HEK293 (cell line): ENCODE data around the gene PMAIP1.

Experiments
- CTCF ChIA-PET: fragments of 350-600 bp; formaldehyde crosslinking; extraction: SDS; loops from one replicate; lab custom pipeline; 2021; ENCODE audit warnings: antibody characterized with exemption; lab: Yijun Ruan, JAX
- POLR2A ChIA-PET: fragments of 300-600 bp; formaldehyde crosslinking; extraction: SDS; loops from one replicate; lab custom pipeline; 2020; ENCODE audit warnings: antibody characterized with exemption, inconsistent platforms; lab: Yijun Ruan, JAX
- H3K27ac ChIP-seq: fragments of 200-500 bp; sonication (Bioruptor generic); 2 replicates; pipeline ENCODE4 v1.5.1; 2014; ENCODE audit warnings: low read depth, low read length, control low read depth, inconsistent platforms; ENCODE audit errors: extremely low read depth
- H3K36me3 ChIP-seq, 2 experiments: fragments of 200-500 bp in 1 of 2; sonication (Bioruptor generic) in 1 of 2; 1 replicate in 1 of 2; 2 replicates in 1 of 2; pipeline ENCODE4 v1.5.1; 2014 to 2017; ENCODE audit warnings: inconsistent platforms in 2 of 2, low read length in 2 of 2; ENCODE audit not compliant: control insufficient read depth in 2 of 2, insufficient read depth in 1 of 2
- H3K4me1 ChIP-seq: fragments of 200-500 bp; sonication (Bioruptor generic); 2 replicates; pipeline ENCODE4 v1.5.1; 2014; ENCODE audit warnings: mild to moderate bottlenecking, low read length, inconsistent platforms; ENCODE audit not compliant: control insufficient read depth, insufficient read depth
- H3K4me3 ChIP-seq: 2 replicates; pipeline ENCODE4 v1.5.1; 2011; ENCODE audit warnings: low read depth, mild to moderate bottlenecking, control low read depth, low read length, moderate library complexity
- H3K9me3 ChIP-seq: fragments of 200-500 bp; sonication (Bioruptor generic); 2 replicates; pipeline ENCODE4 v1.5.1; 2014; ENCODE audit warnings: low read depth, low read length, inconsistent platforms; ENCODE audit not compliant: control insufficient read depth, insufficient read depth
- BCL11B ChIP-seq: fragments of 450-650 bp; formaldehyde crosslinking; IDR thresholded peaks from 2 replicates; pipeline ENCODE4 v1.5.1; 2016; ENCODE audit warnings: low read depth, missing biosample characterization, missing genetic modification characterization
- EGR2 ChIP-seq: fragments of 450-650 bp; formaldehyde crosslinking; IDR thresholded peaks from 2 replicates; pipeline ENCODE4 v1.5.1; 2016; ENCODE audit warnings: low read depth, missing biosample characterization, missing genetic modification characterization
- HOXD13 ChIP-seq: sonication (generic); formaldehyde crosslinking; IDR thresholded peaks from 2 replicates; pipeline ENCODE4 v1.8.0; 2022; ENCODE audit warnings: missing genetic modification reagents, borderline replicate concordance
- KLF1 ChIP-seq: fragments of 450-650 bp; formaldehyde crosslinking; IDR thresholded peaks from 2 replicates; pipeline ENCODE4 v1.5.1; 2016; ENCODE audit warnings: missing biosample characterization, missing genetic modification characterization
- KLF9 ChIP-seq: fragments of 450-650 bp; formaldehyde crosslinking; IDR thresholded peaks from 2 replicates; pipeline ENCODE4 v1.5.1; 2016; ENCODE audit warnings: missing biosample characterization, missing genetic modification characterization, low read depth
- MZF1 ChIP-seq: fragments of 450-650 bp; formaldehyde crosslinking; IDR thresholded peaks from 2 replicates; pipeline ENCODE4 v1.5.1; 2017; ENCODE audit warnings: missing biosample characterization, missing genetic modification characterization, borderline replicate concordance
- REPIN1 ChIP-seq: fragments of 450-650 bp; formaldehyde crosslinking; IDR thresholded peaks from 2 replicates; pipeline ENCODE4 v1.5.1; 2017; ENCODE audit warnings: missing biosample characterization, missing genetic modification characterization, low read depth
- SCRT2 ChIP-seq: fragments of 450-650 bp; formaldehyde crosslinking; IDR thresholded peaks from 2 replicates; pipeline ENCODE4 v1.5.1; 2016; ENCODE audit warnings: missing biosample characterization, missing genetic modification characterization
- SP2 ChIP-seq: fragments of 450-650 bp; formaldehyde crosslinking; IDR thresholded peaks from 2 replicates; pipeline ENCODE4 v1.5.1; 2016; ENCODE audit warnings: missing biosample characterization, missing genetic modification characterization
- SP3 ChIP-seq: fragments of 450-650 bp; formaldehyde crosslinking; IDR thresholded peaks from 2 replicates; pipeline ENCODE4 v1.5.1; 2016; ENCODE audit warnings: missing biosample characterization, missing genetic modification characterization
- TRIM28 ChIP-seq: IDR thresholded peaks from 2 replicates; pipeline ENCODE4 v1.6.1; 2011; ENCODE audit warnings: low read length, control low read depth, borderline replicate concordance
- YY1 ChIP-seq: fragments of 450-650 bp; formaldehyde crosslinking; IDR thresholded peaks from 2 replicates; pipeline ENCODE4 v1.5.1; 2018; ENCODE audit warnings: missing biosample characterization, missing genetic modification characterization
- ZBTB1 ChIP-seq: fragments of 450-650 bp; formaldehyde crosslinking; IDR thresholded peaks from 2 replicates; pipeline ENCODE4 v1.5.1; 2016; ENCODE audit warnings: missing biosample characterization, missing genetic modification characterization
- ZFP37 ChIP-seq: fragments of 450-650 bp; formaldehyde crosslinking; IDR thresholded peaks from 2 replicates; pipeline ENCODE4 v1.5.1; 2016; ENCODE audit warnings: missing biosample characterization, missing genetic modification characterization
- ZNF341 ChIP-seq: fragments of 450-650 bp; formaldehyde crosslinking; IDR thresholded peaks from 2 replicates; pipeline ENCODE4; 2016; ENCODE audit warnings: low read depth, missing biosample characterization, missing genetic modification characterization
- ZNF354C ChIP-seq: fragments of 450-650 bp; formaldehyde crosslinking; IDR thresholded peaks from 2 replicates; pipeline ENCODE4 v1.5.1; 2016; ENCODE audit warnings: missing biosample characterization, missing genetic modification characterization, low read depth, borderline replicate concordance
- ZNF473 ChIP-seq: fragments of 450-650 bp; formaldehyde crosslinking; IDR thresholded peaks from 2 replicates; pipeline ENCODE4 v1.5.1; 2017; ENCODE audit warnings: missing biosample characterization, missing genetic modification characterization
- ZNF549 ChIP-seq: fragments of 450-650 bp; IDR thresholded peaks from 2 replicates; pipeline ENCODE4 v1.5.1; 2018; ENCODE audit warnings: missing biosample characterization, missing genetic modification characterization, mild to moderate bottlenecking, inconsistent platforms, moderate library complexity
- ZNF571 ChIP-seq: fragments of 450-650 bp; formaldehyde crosslinking; IDR thresholded peaks from 2 replicates; pipeline ENCODE4 v1.5.0; 2017; ENCODE audit warnings: missing biosample characterization, missing genetic modification characterization
- ZNF621 ChIP-seq: fragments of 450-650 bp; formaldehyde crosslinking; IDR thresholded peaks from 2 replicates; pipeline ENCODE4 v1.5.1; 2017; ENCODE audit warnings: missing biosample characterization, missing genetic modification characterization
- ZNF629 ChIP-seq: fragments of 450-650 bp; formaldehyde crosslinking; IDR thresholded peaks from 2 replicates; pipeline ENCODE4 v1.5.1; 2017; ENCODE audit warnings: missing biosample characterization, missing genetic modification characterization
- ZNF701 ChIP-seq: fragments of 450-650 bp; formaldehyde crosslinking; IDR thresholded peaks from 2 replicates; pipeline ENCODE4 v1.5.1; 2016; ENCODE audit warnings: missing biosample characterization, missing genetic modification characterization
- ZNF707 ChIP-seq: fragments of 450-650 bp; formaldehyde crosslinking; IDR thresholded peaks from 2 replicates; pipeline ENCODE4 v1.5.1; 2016; ENCODE audit warnings: missing biosample characterization, missing genetic modification characterization
- ZNF76 ChIP-seq: fragments of 450-650 bp; formaldehyde crosslinking; IDR thresholded peaks from 2 replicates; pipeline ENCODE4; 2016; ENCODE audit warnings: low read depth, missing biosample characterization, missing genetic modification characterization, borderline replicate concordance
- ZNF785 ChIP-seq: fragments of 450-650 bp; formaldehyde crosslinking; IDR thresholded peaks from 2 replicates; pipeline ENCODE4 v1.5.1; 2016; ENCODE audit warnings: missing biosample characterization, missing genetic modification characterization
- ZNF792 ChIP-seq: fragments of 450-650 bp; formaldehyde crosslinking; IDR thresholded peaks from 2 replicates; pipeline ENCODE4 v1.5.1; 2016; ENCODE audit warnings: missing biosample characterization, missing genetic modification characterization
- ZSCAN16 ChIP-seq: fragments of 450-650 bp; formaldehyde crosslinking; IDR thresholded peaks from 2 replicates; pipeline ENCODE4 v1.5.1; 2016; ENCODE audit warnings: missing biosample characterization, missing genetic modification characterization
- TF ChIP-seq, protein P1 (sequence below): fragments of 450-650 bp; formaldehyde crosslinking; IDR thresholded peaks from 2 replicates; pipeline ENCODE4 v1.5.1; 2016; ENCODE audit warnings: missing biosample characterization, missing genetic modification characterization
- TF ChIP-seq, protein P2 (sequence below): IDR thresholded peaks from 2 replicates; pipeline ENCODE4 v1.6.1; 2011; ENCODE audit warnings: mild to moderate bottlenecking, low read depth, low read length, borderline replicate concordance
- TF ChIP-seq, protein P3 (sequence below): fragments of 450-650 bp; formaldehyde crosslinking; IDR thresholded peaks from 2 replicates; pipeline ENCODE4; 2016; ENCODE audit warnings: missing biosample characterization, missing genetic modification characterization
- TF ChIP-seq, protein P4 (sequence below): fragments of 450-650 bp; formaldehyde crosslinking; IDR thresholded peaks from 2 replicates; pipeline ENCODE4 v1.5.1; 2016; ENCODE audit warnings: missing biosample characterization, missing genetic modification characterization

The PMAIP1 gene

DNA sequence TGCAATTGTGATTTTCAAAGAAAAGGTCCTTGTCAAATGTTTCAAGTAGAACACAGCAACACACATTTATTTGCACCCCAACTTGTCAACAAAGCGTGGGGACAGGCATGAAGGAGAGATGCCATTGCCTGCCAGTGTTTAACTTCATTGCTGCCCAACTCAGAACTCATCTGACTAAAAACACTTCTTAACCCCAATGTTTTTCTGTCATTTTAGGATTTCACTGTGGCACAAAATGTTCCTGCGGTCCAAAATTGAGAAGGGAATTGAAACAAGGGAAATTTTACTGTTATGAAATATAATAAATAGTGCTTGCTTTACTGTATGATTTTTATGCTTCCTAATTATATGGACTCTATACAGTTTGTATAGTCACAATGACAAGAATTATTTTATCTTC lies 45.7 kb downstream of the PMAIP1 start:
- CTCF ChIA-PET = interaction anchor here (1.2 kb wide), 1 partner anchor 9 kb away, joined by 4 read pairs; no protein-coding TSS in a partner anchor
- no peaks in the 10 kb centered on the region for H3K36me3 ChIP-seq
- POLR2A ChIA-PET = interaction anchor here (1.4 kb wide), 1 partner anchor 45 kb away, joined by 4 read pairs; the partner anchor contains the start of gene PMAIP1
- TF ChIP-seq TRIM28 (no peak), ZNF792 (tag by site-specific recombination) (no peak), ZNF701 (tag by site-specific recombination) (no peak), ZNF341 (no peak), SP3 (tag by site-specific recombination) (no peak), EGR2 (no peak), MZF1 (tag by site-specific recombination) (no peak), SCRT2 (tag by site-specific recombination) (no peak), ZNF571 (tag by site-specific recombination) (no peak), ZNF76 (tag by site-specific recombination) (no peak), KLF9 (tag by site-specific recombination) (no peak), YY1 (tag by site-specific recombination) (no peak), ZNF473 (tag by site-specific recombination) (no peak)
- TF ChIP-seq, protein P1, sequence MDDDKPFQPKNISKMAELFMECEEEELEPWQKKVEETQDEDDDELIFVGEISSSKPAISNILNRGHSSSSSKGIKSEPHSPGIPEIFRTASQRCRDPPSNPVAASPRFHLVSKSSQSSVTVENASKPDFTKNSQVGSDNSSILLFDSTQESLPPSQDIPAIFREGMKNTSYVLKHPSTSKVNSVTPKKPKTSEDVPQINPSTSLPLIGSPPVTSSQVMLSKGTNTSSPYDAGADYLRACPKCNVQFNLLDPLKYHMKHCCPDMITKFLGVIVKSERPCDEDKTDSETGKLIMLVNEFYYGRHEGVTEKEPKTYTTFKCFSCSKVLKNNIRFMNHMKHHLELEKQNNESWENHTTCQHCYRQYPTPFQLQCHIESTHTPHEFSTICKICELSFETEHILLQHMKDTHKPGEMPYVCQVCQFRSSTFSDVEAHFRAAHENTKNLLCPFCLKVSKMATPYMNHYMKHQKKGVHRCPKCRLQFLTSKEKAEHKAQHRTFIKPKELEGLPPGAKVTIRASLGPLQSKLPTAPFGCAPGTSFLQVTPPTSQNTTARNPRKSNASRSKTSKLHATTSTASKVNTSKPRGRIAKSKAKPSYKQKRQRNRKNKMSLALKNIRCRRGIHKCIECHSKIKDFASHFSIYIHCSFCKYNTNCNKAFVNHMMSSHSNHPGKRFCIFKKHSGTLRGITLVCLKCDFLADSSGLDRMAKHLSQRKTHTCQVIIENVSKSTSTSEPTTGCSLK (tag by site-specific recombination) = no peak
- TF ChIP-seq, protein P2, sequence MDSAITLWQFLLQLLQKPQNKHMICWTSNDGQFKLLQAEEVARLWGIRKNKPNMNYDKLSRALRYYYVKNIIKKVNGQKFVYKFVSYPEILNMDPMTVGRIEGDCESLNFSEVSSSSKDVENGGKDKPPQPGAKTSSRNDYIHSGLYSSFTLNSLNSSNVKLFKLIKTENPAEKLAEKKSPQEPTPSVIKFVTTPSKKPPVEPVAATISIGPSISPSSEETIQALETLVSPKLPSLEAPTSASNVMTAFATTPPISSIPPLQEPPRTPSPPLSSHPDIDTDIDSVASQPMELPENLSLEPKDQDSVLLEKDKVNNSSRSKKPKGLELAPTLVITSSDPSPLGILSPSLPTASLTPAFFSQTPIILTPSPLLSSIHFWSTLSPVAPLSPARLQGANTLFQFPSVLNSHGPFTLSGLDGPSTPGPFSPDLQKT = no peak
- TF ChIP-seq, protein P3, sequence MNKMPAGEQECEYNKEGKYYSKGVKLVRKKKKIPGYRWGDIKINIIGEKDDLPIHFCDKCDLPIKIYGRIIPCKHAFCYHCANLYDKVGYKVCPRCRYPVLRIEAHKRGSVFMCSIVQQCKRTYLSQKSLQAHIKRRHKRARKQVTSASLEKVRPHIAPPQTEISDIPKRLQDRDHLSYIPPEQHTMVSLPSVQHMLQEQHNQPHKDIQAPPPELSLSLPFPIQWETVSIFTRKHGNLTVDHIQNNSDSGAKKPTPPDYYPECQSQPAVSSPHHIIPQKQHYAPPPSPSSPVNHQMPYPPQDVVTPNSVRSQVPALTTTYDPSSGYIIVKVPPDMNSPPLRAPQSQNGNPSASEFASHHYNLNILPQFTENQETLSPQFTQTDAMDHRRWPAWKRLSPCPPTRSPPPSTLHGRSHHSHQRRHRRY (tag by site-specific recombination) = no peak
- H3K4me3 ChIP-seq = no peak overlapping the region
- no peaks in the 10 kb centered on the region for H3K4me1 ChIP-seq
- no peaks in the 10 kb centered on the region for H3K9me3 ChIP-seq
- no peak overlapping the region for H3K27ac ChIP-seq

DNA sequence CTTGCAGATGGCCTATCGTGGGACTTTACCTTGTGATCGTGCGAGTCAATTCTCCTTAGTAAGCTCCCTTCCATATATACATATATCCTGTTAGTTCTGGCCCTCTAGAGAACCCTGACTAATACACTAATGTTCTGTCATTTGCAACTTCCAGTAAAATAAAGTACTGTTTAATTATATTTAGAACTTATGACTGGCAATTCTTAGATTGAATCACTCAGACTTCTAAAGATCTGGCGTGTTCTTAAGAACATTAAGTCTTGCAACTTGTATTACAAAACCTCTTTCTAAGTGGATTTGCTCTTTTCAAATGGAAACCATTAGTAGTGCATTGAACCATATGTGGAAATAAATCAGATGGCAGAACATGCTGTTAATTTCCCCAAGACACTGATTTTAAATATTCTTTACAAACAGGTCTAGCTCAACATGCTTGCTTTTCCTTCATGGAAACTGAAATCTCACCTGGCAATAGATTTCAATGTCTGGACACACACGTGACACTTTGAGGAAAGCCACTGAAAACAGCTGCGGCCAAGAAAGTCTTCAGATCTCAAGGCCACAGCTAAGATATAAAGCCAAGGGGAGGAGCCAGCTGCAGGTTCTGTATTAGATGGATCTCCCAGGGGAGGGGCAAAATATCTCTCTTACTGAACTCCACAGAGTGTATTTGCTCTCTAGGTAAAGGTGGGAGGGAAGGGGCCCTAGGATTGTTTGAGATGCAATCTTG lies 50.6 kb downstream of the PMAIP1 start:
- Histone ChIP-seq H3K9me3 (no peaks in the 10 kb centered on the region), H3K36me3 (no peaks in the 10 kb centered on the region), H3K27ac (no peak overlapping the region), H3K4me1 (peaks cover 5% of the 10 kb centered on the region), H3K4me3 (no peak overlapping the region)
- POLR2A ChIA-PET = interaction anchor here (1.6 kb wide), 1 partner anchor 50 kb away, joined by 5 read pairs; the partner anchor contains the start of gene PMAIP1
- CTCF ChIA-PET = interaction anchor here (0.7 kb wide), 1 partner anchor 51 kb away, joined by 3 read pairs; no protein-coding TSS in a partner anchor
- TF ChIP-seq KLF1 (tag by site-specific recombination) = no peak
- no peak for TF ChIP-seq ZNF629 (tag by site-specific recombination)
- TF ChIP-seq SP2 (tag by site-specific recombination) = no peak
- TF ChIP-seq ZNF354C (tag by site-specific recombination) = no peak
- TF ChIP-seq HOXD13 (CRISPR knock-in tag) = no peak
- TF ChIP-seq, protein P4, sequence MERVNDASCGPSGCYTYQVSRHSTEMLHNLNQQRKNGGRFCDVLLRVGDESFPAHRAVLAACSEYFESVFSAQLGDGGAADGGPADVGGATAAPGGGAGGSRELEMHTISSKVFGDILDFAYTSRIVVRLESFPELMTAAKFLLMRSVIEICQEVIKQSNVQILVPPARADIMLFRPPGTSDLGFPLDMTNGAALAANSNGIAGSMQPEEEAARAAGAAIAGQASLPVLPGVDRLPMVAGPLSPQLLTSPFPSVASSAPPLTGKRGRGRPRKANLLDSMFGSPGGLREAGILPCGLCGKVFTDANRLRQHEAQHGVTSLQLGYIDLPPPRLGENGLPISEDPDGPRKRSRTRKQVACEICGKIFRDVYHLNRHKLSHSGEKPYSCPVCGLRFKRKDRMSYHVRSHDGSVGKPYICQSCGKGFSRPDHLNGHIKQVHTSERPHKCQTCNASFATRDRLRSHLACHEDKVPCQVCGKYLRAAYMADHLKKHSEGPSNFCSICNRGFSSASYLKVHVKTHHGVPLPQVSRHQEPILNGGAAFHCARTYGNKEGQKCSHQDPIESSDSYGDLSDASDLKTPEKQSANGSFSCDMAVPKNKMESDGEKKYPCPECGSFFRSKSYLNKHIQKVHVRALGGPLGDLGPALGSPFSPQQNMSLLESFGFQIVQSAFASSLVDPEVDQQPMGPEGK (tag by site-specific recombination) = no peak
- no peak for TF ChIP-seq REPIN1 (tag by site-specific recombination)
- TF ChIP-seq ZNF707 (tag by site-specific recombination) = no peak
- no peak for TF ChIP-seq ZNF785 (tag by site-specific recombination)
- TF ChIP-seq ZBTB1 (tag by site-specific recombination) = no peak
- no peak for TF ChIP-seq ZSCAN16 (tag by site-specific recombination)
- TF ChIP-seq ZNF549 = no peak
- no peak for TF ChIP-seq BCL11B (tag by site-specific recombination)
- no peak for TF ChIP-seq ZFP37 (tag by site-specific recombination)
- no peak for TF ChIP-seq ZNF621
